Measurements from ENCODE around the gene DMTF1. TPM values are rescaled to one million over a fixed set of nuclear protein-coding genes. Genes with fewer than 3 reads are reported as not detected.
"Not testable (repeated sequence)": the region's sequence is repeated elsewhere in the genome, so short reads cannot be mapped to it uniquely, and the experiment has no call there.

DMTF1 gene
- total RNA-seq, 1 experiment from 2014 or later, result 28.8 TPM

DNA sequence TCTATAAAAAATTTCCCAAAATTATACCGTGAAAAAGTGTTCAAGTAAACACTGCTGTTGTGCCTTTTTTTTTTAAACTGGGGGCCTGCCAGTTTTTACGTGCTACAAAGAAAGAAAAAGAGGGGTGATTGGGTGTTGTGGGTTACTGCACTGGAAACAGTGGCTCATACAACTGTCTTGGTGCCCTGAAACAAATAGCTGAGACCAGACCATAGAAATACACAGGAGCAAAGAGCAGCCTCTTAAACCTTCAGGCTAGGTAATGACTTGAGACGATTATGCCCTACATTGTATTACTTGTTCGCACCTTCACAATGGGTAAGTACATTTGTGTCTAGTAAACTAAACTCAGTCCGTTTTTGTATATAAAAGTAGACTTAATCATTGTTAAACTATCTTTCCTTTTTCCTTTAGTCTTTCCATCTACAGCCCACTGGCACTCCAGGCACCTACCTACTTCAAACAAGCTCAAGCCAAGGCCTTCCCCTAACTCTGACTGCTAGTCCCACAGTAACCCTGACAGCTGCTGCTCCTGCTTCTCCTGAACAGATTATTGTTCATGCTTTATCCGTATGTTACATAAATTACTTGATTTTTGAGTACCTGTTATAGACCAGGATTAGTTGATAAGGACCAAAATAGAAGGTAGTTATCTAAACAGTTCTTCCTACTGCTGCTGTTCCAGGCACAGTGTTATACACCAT lies 40.7 kb downstream of the DMTF1 start:
- DNase-seq (ENCODE audit: low read depth), result no peak

DNA sequence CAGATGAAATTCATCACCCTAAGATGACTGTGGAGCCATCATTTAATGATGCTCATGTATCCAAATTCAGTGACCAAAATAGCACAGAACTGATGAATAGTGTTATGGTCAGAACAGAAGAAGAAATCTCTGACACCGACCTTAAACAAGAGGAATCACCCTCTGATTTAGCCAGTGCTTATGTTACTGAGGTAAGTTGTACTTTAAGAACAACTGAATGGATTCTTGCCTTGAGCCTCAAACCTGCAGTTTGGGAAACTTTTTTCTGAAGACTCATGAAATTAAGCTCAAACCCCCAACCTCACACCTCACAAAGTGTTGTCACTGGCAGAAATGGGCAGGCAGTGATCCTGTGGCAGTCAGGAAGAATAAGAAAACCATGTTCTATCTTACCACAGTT lies 41.7 kb downstream of the DMTF1 start:
- no peak for DNase-seq (ENCODE audit: low read depth)

- DNase-seq (ENCODE audit: low read depth), result no peak
Observed at GRCh38 chr7:87199241-87199640, 47.0 kb downstream of the DMTF1 start.

DNA sequence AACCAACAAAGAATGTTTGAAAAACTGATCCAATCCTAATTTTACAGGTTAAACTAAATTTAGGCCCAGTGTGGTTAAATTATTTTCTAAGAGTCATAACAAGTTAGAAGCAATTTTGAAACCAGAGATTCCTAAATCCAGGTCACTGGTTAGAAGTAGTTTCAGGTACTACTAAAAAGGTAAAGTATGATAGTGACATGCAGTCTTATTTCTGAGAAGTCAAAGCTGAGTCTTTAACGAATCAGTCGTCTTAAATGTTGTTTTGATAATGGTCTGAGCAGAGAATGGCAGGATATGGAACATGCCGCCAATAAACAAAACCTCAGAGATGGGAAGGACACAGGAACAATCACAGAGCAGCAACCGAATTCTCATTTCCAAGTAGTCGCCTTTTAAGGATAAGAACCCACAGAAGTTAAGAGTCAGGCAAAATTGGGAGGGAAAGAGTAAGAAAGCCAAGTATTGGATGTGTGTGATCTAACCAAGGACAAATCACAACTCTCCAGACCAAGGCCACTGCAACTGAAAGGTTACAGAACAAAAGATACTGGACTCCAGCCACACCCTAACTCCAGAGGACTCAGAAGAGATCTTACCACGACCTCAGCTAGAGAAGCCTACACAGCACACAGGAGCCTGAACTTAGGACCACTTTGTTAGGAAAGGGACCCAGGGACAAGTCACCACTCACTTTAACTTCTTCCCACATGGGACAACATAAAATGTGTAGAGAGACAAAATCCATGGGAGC lies 47.6 kb downstream of the DMTF1 start:
- no peak for DNase-seq (ENCODE audit: low read depth)

DNA sequence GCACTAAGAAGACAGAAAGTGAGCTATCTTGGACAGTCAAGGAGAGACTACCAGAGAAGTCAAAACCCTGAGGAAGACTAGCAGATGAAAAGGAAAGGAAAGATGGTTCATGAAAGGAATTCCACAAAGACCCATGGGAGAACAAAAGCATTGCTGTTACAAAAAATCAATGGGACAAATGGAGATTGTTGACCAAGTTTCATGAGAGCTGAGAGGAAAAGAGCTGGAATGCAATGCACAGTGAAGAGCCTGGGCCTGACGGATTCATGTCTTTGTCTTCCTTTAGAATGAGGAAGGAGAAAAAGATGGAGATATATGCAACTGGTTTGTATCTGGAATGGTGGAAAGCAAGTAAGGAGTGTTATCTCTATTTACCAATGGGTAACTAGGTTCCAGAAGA lies 50.0 kb downstream of the DMTF1 start:
- DNase-seq (ENCODE audit: low read depth), result no peak

DNA sequence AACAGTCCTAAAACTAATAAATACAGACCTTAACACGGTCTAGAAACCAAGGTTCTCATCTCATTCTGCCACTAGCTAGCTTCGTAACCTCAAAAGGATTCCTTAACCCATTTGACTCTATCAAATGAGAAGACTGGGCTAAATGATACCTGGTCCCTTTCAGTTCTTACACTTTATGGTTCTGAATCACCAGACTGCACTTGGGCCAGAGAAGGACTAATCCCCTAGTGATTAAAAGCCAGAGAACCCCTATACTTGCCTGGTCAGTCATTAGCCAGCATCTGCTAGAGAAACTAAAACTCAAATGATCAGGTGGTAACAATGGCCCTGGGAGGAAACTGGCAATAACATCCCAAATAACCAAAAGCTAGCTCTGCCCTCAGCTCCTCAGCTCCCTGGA lies 50.5 kb downstream of the DMTF1 start:
- no peak for DNase-seq (ENCODE audit: low read depth)

- DNase-seq (ENCODE audit: low read depth), result not testable (repeated sequence)
Observed at GRCh38 chr7:87203929-87204328, 51.7 kb downstream of the DMTF1 start.

DNA sequence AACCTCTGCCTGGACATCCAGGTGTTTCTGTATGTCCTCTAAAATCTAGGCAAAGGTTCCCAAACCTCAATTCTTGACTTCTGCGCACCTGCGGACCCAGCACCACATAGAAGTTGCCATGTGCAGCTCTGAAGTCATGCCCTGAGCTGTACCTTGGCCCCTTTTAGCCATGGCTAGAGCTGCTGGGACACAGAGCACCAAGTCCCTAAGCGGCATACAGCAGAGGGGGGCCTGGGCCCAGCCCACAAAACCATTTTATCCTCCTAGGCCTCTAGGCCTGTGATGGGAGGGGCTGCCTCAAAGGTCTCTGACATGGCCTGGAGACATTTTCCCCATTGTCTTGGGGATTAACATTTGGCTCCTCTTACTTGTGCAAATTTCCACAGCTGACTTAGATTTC lies 52.7 kb downstream of the DMTF1 start:
- no peak for DNase-seq (ENCODE audit: low read depth)

GRCh38 chr7:87205701-87206100 lies 53.4 kb downstream of the DMTF1 start:
- DNase-seq (ENCODE audit: low read depth), result not testable (repeated sequence)

GRCh38 chr7:87206361-87206760 lies 54.1 kb downstream of the DMTF1 start:
- peak; percentile 50 for DNase-seq (ENCODE audit: low read depth)

DNA sequence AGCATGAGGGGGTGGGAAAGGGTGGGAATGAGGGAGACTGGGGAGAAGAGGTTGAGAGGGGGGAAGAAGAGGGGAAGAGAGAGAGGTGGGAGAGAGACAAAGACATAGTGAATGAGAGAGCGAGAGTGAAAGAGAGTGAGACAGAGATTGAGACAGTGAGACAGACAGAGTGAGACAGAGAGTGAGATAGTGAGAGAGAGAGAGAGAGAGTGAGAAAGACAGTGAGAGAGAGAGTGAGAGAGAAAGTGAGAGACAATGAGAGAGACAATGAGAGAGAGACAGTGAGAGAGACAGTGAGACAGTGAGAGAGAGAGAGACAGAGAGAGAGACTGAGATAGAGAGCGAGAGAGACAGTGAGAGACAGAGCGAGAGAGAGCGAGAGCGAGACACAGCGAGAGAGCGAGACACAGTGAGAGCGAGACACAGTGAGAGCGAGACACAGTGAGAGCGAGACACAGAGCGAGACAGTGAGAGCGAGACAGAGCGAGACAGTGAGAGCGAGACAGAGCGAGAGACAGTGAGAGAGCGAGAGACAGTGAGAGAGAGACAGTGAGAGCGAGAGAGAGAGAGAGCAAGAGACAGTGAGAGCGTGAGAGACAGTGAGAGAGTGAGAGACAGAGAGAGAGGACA lies 57.2 kb downstream of the DMTF1 start:
- DNase-seq (ENCODE audit: low read depth), result no peak

DNA sequence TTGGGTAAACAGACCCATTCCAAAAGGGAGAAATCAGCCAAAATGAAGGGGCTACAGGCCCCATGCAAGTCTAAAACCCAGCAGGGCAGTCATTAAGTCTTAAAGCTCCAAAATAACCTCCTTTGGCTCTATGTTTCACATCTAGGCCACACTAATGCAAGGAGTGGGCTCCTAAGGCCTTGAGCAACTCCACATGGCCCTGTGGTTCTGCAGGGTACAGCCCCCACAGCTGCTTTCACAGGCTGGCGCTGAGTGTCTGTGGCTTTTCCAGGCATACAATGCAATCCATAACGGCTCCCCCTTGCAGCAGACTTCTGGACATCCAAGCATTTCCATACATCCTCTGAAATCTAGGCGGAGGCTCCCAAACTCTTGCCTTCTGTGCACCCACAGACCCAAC lies 58.3 kb downstream of the DMTF1 start:
- no peak for DNase-seq (ENCODE audit: low read depth)

GRCh38 chr7:87212498-87212897 lies 60.2 kb downstream of the DMTF1 start:
- no peak for DNase-seq (ENCODE audit: low read depth)

- no peak for DNase-seq (ENCODE audit: low read depth)
Observed at GRCh38 chr7:87213252-87213651, 61.0 kb downstream of the DMTF1 start.

- DNase-seq (ENCODE audit: low read depth), result no peak
Observed at GRCh38 chr7:87213811-87214210, 61.6 kb downstream of the DMTF1 start.

GRCh38 chr7:87215046-87215445 lies 62.8 kb downstream of the DMTF1 start:
- DNase-seq (ENCODE audit: low read depth), result no peak

GRCh38 chr7:87216701-87217508 lies 64.7 kb downstream of the DMTF1 start:
- no peak for DNase-seq (ENCODE audit: low read depth)

DNA sequence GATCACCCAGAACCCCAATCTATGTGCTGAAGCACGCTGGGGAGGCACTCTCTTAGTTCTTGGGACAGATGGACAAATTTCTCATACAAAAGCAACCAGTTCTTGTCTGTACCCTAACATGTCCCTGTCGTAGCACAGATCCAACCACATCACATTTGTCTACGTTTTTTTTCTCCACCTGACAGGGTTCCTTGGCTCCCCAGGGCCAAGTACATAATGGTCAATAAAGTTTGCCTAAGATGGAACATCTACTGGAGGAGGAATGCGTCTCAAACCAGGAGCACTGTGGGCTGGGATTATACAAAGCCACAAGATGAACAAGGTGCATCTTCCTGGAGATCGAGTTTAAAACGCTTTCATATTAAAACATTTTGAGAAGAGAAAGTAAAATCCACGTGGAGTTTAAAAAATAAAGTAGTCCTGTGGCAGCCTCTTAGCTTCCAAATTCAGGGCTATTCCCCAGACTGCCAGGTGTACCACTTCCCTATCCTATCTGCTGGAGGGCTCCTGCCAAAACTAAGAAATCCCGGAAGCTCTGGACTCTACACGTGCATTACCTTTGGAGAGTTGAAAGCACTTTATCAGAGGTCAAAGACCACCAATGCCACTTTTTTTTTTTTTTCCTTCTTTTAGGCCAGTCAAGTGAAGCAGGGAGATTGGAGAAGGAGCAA lies 65.9 kb downstream of the DMTF1 start:
- no peak for DNase-seq (ENCODE audit: low read depth)

- peak; percentile 39 for DNase-seq (ENCODE audit: low read depth)
Observed at GRCh38 chr7:87218796-87219544, 66.7 kb downstream of the DMTF1 start.

DNA sequence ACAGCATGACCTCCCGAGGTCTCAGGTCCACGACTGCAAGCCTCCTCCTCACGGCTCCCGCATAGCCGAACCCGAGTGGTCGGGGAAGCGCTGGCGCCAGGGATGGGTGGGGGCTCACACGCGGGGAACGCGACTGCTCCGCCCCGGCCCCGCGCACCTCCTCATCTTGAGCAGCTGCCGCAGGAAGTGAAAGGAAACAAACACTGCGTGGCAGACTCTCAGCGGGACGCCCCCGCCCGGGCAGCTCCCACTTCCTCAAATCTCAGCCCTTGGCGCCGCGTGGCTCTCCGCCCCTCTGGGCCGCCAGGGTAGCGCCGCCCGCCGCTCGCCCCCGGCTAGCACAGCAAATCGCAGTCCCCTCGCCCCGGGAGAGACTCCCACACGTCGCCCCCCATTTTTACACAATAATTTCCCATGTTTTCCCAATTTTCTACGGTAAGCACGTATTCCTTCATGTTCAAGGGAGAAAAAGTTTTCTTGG lies 67.3 kb downstream of the DMTF1 start, which contains the start of gene TMEM243:
Gene TMEM243 (minus strand): TSS at position 188 of the 481 bp plus-strand sequence. CDS start 229 bp downstream, outside the sequence.
- DNase-seq (ENCODE audit: low read depth), result peak; percentile 71

Data from HT1080 (cell line).